ENCODE data around the gene DHX58.

DNA sequence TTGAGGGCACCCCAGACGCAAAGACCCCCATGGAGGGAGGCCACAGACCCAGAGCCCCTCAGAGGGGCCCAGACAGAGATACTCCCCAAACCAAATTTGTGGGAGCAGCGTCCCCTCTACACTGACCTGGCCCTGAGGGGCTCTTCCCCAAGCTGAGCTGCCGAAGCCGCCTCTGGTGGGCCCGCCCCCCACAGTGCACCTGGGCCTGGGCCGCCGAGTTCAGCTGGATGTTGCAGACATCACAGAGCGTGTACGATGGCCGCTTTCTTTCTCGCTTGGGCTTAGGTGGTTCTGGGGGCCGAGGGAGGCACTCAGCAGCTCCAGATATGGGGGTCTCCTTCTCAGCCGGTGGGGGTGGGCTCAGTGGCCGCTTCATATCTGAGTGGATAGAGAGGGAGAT lies 49.8 kb downstream of the DHX58 start:
- TF ChIP-seq, protein P1, sequence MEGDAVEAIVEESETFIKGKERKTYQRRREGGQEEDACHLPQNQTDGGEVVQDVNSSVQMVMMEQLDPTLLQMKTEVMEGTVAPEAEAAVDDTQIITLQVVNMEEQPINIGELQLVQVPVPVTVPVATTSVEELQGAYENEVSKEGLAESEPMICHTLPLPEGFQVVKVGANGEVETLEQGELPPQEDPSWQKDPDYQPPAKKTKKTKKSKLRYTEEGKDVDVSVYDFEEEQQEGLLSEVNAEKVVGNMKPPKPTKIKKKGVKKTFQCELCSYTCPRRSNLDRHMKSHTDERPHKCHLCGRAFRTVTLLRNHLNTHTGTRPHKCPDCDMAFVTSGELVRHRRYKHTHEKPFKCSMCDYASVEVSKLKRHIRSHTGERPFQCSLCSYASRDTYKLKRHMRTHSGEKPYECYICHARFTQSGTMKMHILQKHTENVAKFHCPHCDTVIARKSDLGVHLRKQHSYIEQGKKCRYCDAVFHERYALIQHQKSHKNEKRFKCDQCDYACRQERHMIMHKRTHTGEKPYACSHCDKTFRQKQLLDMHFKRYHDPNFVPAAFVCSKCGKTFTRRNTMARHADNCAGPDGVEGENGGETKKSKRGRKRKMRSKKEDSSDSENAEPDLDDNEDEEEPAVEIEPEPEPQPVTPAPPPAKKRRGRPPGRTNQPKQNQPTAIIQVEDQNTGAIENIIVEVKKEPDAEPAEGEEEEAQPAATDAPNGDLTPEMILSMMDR (IDR thresholded peaks at IDR 0.05) = no peak
- TF ChIP-seq EZH2 (IDR thresholded peaks at IDR 0.05) = no peak
- no peak for TF ChIP-seq EZH2phosphoT487 (IDR thresholded peaks at IDR 0.05)

Measured in neural progenitor cell (in vitro differentiated cells).